ENCODE results near the gene POC1B.

The POC1B gene

DNA sequence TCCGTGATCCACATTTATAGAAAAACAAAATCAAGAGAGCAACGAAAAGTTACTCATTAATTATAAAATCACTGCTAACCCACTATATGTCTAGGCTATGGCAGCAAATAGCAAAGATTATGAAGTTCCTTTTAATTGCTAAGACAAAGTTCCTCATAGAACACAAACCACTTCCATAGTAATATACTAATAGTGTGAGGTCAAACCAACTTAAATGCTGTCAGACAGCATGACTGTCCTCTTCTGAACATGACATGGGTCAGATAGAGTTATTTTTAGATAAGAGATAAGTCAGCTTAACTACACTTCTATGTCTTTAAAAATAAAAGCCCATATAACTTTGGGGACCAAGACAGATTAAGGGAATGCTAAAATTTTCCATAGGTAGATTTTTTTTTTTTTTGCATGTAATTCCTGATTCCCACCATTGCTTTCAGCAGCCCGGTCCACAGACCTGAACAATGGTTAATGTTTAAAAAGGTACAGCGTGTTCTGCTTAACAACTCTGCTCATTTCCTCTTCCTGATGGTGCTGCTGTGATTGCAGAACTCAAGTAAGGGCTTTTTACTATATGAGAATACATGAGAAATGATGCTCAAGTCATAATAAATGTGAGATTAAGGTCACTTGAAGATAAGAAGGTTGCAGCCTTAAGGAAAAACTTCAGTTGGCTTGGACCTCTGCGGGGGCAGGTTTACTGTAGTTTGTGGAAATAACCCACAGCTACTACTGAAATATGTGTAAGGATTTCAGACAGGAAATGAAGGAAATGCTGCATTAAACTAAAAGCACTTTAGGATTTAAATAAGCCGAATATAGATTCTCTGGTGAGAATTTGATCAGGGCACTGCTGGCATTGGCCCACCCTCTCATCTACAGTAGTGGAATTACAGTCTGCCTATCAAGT lies 135.8 kb downstream of the POC1B start:
- DNase-seq (ENCODE audit: low read depth): no peak

DNA sequence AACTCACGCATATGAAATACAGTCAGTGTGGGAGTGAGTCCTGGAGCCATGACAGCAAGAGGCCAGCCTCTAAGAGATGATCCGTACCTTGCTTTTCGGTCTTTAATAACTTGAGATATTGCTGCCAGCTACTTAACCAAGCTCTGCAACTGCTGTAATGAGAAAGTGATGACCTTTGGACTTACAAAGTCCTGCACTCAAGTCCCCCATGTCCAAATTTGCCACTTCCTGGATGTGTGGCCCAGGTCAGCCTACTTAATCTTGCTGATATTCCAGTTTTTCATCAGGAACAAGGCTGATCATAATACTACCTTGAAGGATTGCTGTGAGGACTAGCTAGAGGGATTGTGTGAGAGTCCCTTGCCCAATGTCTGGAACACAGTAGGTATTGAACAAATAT lies 139.7 kb downstream of the POC1B start:
- DNase-seq (ENCODE audit: low read depth): no peak

GRCh38 chr12:89384807-89385206 lies 141.0 kb downstream of the POC1B start:
- no peak for DNase-seq (ENCODE audit: low read depth)

GRCh38 chr12:89384050-89384758 lies 141.6 kb downstream of the POC1B start:
- no peak for DNase-seq (ENCODE audit: low read depth)

DNA sequence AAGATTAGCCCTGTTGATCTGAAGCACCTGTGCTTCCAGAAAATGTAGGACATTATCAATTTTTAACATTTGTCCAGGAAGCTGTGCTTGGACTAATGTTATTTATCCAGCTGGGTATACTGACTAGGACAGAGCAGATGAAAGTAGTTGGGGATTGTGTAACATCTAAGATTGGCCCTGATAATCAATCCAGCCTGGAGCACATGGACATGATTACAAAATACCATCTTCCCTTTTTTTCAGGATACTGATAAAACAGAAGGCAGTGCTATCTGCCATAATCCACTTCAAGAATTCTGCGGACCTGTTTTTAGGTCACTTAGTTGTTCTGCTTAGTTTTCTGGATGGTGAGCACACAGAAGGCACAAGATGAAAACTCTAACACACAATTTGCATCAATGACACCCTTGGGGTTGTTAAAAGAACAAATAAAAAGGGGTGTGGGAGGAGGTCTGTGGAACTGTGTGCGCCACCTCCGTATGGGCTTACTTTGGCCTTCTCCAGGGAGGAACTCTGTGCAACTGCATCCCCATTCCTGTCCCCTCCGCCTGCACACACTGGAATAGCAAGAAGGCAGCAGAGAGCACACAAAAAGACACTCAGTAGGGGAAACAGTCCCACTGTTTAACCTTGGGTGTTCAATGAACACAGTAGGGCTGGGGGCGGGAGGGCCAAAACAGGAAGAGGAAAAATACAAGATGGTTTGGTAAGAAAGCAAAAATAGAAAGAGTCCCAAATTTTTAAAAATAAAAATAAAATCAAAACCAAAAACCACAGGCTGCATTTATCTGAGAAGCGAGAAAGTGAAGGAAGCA lies 142.4 kb downstream of the POC1B start:
- DNase-seq (ENCODE audit: low read depth): no peak

DNA sequence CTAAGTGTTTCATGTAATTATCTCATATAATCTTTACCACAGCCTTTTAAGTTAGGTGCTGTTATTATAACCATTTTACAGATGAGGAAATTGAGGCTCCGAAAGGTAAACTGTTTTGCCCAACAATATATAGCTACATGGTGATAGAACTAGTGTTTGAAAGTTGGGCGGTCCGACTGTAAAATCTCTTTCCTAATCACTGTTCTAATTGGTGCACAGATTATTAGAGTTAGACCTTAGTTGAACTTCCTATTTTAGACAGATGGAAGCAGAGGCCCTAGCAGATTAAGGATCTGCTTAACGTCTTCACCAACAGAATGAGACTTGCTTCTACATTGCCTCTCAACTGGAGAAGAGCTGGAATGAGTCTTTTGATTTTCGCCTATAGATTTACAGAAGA lies 143.5 kb downstream of the POC1B start:
- DNase-seq (ENCODE audit: low read depth): no peak

- DNase-seq (ENCODE audit: low read depth): no peak
Measured at GRCh38 chr12:89379839-89380467, 145.9 kb downstream of the POC1B start.

GRCh38 chr12:89379148-89379838 lies 146.6 kb downstream of the POC1B start:
- no peak for DNase-seq (ENCODE audit: low read depth)

- DNase-seq (ENCODE audit: low read depth): no peak
Measured at GRCh38 chr12:89376844-89377243, 149.0 kb downstream of the POC1B start.

DNA sequence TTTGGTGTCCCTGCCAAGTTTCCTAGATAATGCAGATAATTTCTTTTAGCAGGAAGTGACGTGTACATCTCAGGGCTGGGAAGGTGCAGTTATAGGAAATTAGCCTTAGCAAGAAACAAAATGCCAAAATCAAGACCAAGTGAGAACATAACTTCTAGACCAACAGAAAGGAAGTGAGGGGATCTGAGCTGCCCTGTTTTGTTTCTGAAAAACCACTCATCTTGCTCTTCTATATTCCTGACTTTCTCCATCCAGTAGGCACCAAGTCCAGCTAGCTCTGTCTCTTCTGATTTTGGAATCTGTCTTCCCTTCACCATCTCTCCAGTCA lies 149.7 kb downstream of the POC1B start:
- no peak for DNase-seq (ENCODE audit: low read depth)

DNA sequence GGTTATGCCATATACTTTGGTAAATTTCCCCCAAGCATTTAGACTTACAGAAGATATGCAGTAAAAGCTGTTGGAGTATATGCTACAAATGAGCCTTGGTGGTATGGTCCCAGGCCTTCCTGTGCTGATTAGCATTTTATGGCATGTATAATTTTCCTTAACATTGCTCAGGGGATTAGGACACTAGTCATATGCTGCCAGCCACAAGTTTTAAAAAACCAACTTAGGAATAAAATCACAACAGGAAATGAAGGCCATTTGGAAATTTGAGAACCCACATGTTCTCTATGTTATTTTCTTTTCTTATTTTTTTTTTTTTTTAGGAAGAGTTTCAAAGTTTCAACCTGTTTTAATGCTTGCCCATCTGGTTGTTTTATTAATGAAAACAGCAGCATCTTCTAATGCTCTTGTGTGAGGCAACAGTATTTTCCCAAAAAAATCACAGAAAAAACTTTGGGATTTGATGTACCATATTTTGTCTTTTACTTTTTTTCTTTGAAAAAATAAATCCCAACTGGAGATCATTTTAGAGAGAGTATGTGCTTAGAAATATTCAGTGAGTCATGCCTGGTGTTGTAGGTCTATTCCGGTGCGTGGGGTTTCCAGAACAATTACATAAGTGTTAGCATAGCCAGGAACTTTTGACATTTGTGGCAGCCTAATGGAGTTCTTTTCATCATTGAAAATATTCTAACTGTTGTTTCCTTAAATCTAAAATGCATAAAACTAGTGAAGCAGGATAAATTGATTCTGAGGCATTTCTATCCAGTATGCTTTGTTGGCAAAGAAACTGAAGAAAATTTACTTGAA lies 151.9 kb downstream of the POC1B start:
- no peak for DNase-seq (ENCODE audit: low read depth)

DNA sequence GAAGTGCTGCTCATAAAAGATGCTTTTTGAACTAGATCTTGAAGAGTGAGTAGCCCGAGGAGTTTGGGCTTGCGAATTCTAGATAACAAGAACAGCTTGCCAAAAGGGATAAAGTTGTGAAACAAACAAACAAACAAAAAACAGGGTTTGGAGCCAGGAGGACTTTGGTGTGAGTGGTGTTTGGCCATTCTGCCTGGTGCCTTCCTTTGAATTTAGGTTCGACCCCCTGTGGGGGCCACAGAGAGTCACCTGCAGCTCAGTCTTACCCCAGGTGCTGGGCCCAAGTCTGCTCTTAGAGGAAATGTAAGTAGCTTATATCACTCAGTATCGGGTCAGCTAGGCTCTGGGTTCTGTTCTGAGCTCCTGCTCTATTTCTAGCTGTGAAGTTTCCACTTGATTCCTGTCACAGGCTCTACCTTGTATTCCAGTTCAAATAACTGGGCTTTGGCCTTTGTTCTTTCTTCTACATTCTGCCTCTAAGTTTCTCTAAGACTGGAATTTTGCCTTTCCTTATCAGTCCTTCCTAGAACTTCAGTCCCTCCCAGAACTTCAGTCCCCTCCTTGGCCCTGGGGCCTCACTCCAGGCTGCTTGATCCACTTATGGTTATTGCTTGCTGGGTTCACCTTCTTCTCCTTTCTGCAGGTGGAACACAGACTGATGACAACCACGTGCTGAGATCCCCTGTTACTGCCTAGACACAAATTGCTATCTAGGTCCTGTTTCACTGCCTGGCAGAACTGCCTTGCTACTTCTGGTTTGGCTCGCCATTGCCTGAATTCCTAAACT lies 153.1 kb downstream of the POC1B start:
- no peak for DNase-seq (ENCODE audit: low read depth)

DNA sequence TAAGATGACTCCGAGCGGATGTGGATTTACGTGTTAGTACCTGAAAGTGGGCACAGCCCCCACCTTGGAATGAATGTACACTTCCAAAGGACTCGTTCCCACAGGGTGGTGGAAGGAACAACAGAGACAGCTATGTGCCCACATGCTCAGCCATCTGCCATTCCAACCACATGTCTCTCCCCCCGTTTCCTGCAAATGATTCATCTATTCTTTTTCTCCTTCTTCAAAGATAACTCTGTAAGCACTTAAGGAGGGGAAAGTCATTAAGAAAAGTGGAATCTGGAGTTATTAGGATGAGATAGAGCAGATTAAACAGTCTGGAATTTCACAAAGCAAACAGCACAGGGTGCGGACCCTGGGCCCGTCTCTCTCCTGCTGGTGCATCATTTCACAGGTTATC lies 155.0 kb downstream of the POC1B start:
- DNase-seq (ENCODE audit: low read depth): no peak

DNA sequence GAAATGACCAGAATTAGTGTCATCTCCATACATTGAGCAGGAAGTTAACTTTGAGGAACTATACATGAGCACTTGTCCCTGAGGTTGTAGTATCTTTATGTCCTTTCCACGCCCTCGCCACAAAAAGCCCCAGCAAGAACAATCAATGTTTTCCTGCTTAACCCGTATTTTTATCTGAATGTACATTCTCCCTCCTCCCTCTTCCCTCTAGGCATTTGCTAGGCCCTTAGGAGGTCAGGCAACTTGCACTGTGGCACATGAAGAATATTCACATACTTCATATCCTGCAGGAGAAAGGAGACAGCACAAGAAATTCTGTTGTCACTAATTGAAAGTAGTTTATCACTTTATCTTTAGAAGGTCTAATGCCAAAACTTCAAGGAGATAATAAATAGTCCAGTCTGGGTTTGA lies 155.4 kb downstream of the POC1B start:
- no peak for DNase-seq (ENCODE audit: low read depth)
